SU-DHL-6 (cell line): ENCODE measurements around the gene ECHDC3.

ENCODE experiments used
- H2AFZ ChIP-seq: fragments of 200-600 bp; sonication (generic); 2 replicates; pipeline ENCODE4 v1.6.1; 2014; ENCODE audit warnings: low read depth, mild to moderate bottlenecking, moderate library complexity, mixed read lengths, antibody characterized with exemption, low read length; ENCODE audit not compliant: severe bottlenecking
- H3F3A ChIP-seq: fragments of 200-600 bp; shearing (Covaris generic); 2 replicates; pipeline ENCODE4 v1.6.0; 2016; ENCODE audit warnings: antibody characterized with exemption, mild to moderate bottlenecking; ENCODE audit not compliant: insufficient read depth
- H3K27ac ChIP-seq: fragments of 200-600 bp; sonication (generic); 2 replicates; pipeline ENCODE4 v1.5.1; 2016; ENCODE audit warnings: low read depth, mild to moderate bottlenecking, low read length, moderate library complexity, mixed read lengths
- H3K27me3 ChIP-seq: fragments of 200-600 bp; sonication (generic), shearing (Covaris generic); 2 replicates; pipeline ENCODE4 v1.6.0; 2014; ENCODE audit warnings: mild to moderate bottlenecking, low read length
- H3K36me3 ChIP-seq: fragments of 200-600 bp; sonication (generic); 2 replicates; pipeline ENCODE4 v1.6.1; 2014; ENCODE audit warnings: mild to moderate bottlenecking, low read length, mixed read lengths
- H3K4me2 ChIP-seq: fragments of 300-600, 200-600 bp; shearing (Covaris generic), sonication (generic); 2 replicates; pipeline ENCODE4 v1.6.0; 2014; ENCODE audit warnings: low read length, low read depth, mild to moderate bottlenecking; ENCODE audit not compliant: poor library complexity, severe bottlenecking
- H3K4me3 ChIP-seq: fragments of 200-600 bp; sonication (generic); 2 replicates; pipeline ENCODE4 v1.5.1; 2014; ENCODE audit warnings: antibody characterized with exemption, low read length, mild to moderate bottlenecking, mixed read lengths; ENCODE audit not compliant: insufficient read depth, poor library complexity, severe bottlenecking
- H3K79me2 ChIP-seq: fragments of 200-600 bp; sonication (generic); 2 replicates; pipeline ENCODE4 v1.6.1; 2014; ENCODE audit warnings: mild to moderate bottlenecking, low read length, moderate library complexity; ENCODE audit not compliant: insufficient read depth
- H3K9ac ChIP-seq: fragments of 200-600 bp; sonication (generic); 2 replicates; pipeline ENCODE4 v1.7.0; 2014; ENCODE audit warnings: mild to moderate bottlenecking, low read length
- H3K9me2 ChIP-seq: fragments of 200-600 bp; sonication (generic); replicated peaks from 2 replicates; pipeline ENCODE4 v1.6.1; 2014; ENCODE audit warnings: low read length; ENCODE audit not compliant: insufficient read depth
- H3K9me3 ChIP-seq: fragments of 200-600 bp; sonication (generic); 2 replicates; pipeline ENCODE4 v1.6.1; 2014; ENCODE audit warnings: low read length, mixed read lengths; ENCODE audit not compliant: insufficient read depth
- H4K20me1 ChIP-seq: fragments of 200-600 bp; sonication (generic); 2 replicates; pipeline ENCODE4 v1.6.1; 2014; ENCODE audit warnings: low read depth, mild to moderate bottlenecking, antibody characterized with exemption, low read length, moderate library complexity, mixed read lengths
- CTCF ChIP-seq: fragments of 200-600 bp; sonication (generic); IDR thresholded peaks from one replicate; pipeline ENCODE4 v1.5.1; 2017; ENCODE audit warnings: antibody characterized with exemption, mild to moderate bottlenecking, low read length, moderate library complexity; ENCODE audit not compliant: insufficient read depth, poor library complexity, severe bottlenecking
- EZH2phosphoT487 ChIP-seq: fragments of 200-600 bp; sonication (generic), shearing (Covaris generic); conservative IDR thresholded peaks from 2 replicates; pipeline ENCODE4 v1.6.1; 2018; ENCODE audit warnings: mild to moderate bottlenecking, antibody characterized with exemption, low read length, moderate library complexity, mixed read lengths

Gene ECHDC3

GRCh38 chr10:11713963-11714362 is 28.2 kb upstream of the ECHDC3 start:
- Histone ChIP-seq H3K9me2 (no peaks in the 10 kb centered on the region), H3K4me2 (no peak overlapping the region), H2AFZ (no peak overlapping the region), H3F3A (no peaks in the 10 kb centered on the region), H3K27ac (no peak overlapping the region), H3K27me3 (no peaks in the 10 kb centered on the region), H3K9ac (no peak overlapping the region), H4K20me1 (no peaks in the 10 kb centered on the region), H3K9me3 (no peaks in the 10 kb centered on the region), H3K79me2 (no peaks in the 10 kb centered on the region), H3K36me3 (no peaks in the 10 kb centered on the region), H3K4me3 (no peak overlapping the region)
- TF ChIP-seq CTCF (no peak), EZH2phosphoT487 (no peak)

GRCh38 chr10:11714750-11715365 is 27.3 kb upstream of the ECHDC3 start:
- H3F3A ChIP-seq, result no peaks in the 10 kb centered on the region
- H3K27me3 ChIP-seq, result no peaks in the 10 kb centered on the region
- H3K9ac ChIP-seq, result no peak overlapping the region
- no peak overlapping the region for H2AFZ ChIP-seq
- no peaks in the 10 kb centered on the region for H4K20me1 ChIP-seq
- H3K4me3 ChIP-seq, result no peak overlapping the region
- H3K36me3 ChIP-seq, result no peaks in the 10 kb centered on the region
- H3K27ac ChIP-seq, result no peak overlapping the region
- TF ChIP-seq CTCF, result no peak
- TF ChIP-seq EZH2phosphoT487, result no peak
- no peaks in the 10 kb centered on the region for H3K9me3 ChIP-seq
- no peaks in the 10 kb centered on the region for H3K79me2 ChIP-seq
- H3K4me2 ChIP-seq, result no peak overlapping the region
- H3K9me2 ChIP-seq, result no peaks in the 10 kb centered on the region

GRCh38 chr10:11715815-11716494 is 26.2 kb upstream of the ECHDC3 start:
- Histone ChIP-seq H3K27me3 (no peaks in the 10 kb centered on the region), H3K9me3 (no peaks in the 10 kb centered on the region), H3K4me2 (no peak overlapping the region), H3K9me2 (no peaks in the 10 kb centered on the region), H2AFZ (no peak overlapping the region), H4K20me1 (no peaks in the 10 kb centered on the region), H3K36me3 (no peaks in the 10 kb centered on the region), H3K79me2 (no peaks in the 10 kb centered on the region), H3K4me3 (no peak overlapping the region), H3K9ac (no peak overlapping the region), H3F3A (no peaks in the 10 kb centered on the region), H3K27ac (no peak overlapping the region)
- TF ChIP-seq EZH2phosphoT487 (no peak), CTCF (no peak)
